ENCODE data around the gene PDXK.
A peak's percentile ranks its signal among the peaks of the same experiment; 100 is the strongest.

PDXK gene

GRCh38 chr21:43723648-43724047, 4.7 kb downstream of the PDXK start:
- DNase-seq (ENCODE audit: low read depth): no peak
- no peak for TF ChIP-seq CTCF (IDR thresholded peaks at IDR 0.05; ENCODE audit: control insufficient read depth, extremely low read depth, insufficient read depth)
- H3K4me3 ChIP-seq (ENCODE audit: low read depth, low read length): no peak overlapping the region

- H3K4me3 ChIP-seq (ENCODE audit: low read depth, low read length): peak overlapping the region; percentile 21; the same call in 1 of the 2 replicates
- DNase-seq (ENCODE audit: low read depth): no peak
- no peak for TF ChIP-seq CTCF (IDR thresholded peaks at IDR 0.05; ENCODE audit: control insufficient read depth, extremely low read depth, insufficient read depth)
Observed at GRCh38 chr21:43726686-43727518, 8.0 kb downstream of the PDXK start.

DNA sequence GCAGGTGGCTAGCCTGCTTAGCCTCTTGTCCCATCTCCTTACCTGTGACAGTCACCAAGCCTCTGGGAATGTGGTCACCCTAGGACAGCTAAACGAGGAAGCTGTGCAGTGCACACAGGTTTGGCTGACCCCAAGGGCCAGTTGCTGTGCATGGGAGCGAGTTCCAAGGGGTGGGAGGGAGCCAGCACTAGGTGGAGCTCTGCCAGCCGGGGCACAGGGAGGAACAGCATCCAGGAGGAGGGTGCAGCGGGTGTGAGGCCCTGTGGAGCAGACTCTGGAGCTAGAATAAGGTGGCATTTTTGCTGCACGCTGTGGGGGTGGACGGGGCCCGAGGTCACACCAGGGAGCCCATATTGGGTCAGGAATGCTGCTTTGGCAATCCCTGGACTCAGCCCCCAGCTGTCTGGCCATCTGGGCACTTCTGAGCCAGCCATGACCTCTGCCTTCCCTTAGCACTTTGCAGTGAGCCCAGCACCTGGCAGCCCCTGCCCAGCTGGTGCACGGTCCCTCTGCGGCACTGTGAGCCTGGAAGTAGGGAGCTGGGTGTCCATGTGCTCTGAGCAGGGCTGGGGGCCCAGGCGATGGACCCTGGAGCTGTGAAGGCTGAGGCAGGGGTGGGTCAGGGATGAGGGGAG, 8.7 kb downstream of the PDXK start:
- 0 out of 2 replicates have a peak, but pooled peaks have one; percentile 20 for TF ChIP-seq CTCF (IDR thresholded peaks at IDR 0.05; ENCODE audit: control insufficient read depth, extremely low read depth, insufficient read depth)
- peak; percentile 63 for DNase-seq (ENCODE audit: low read depth)
- peak overlapping the region; percentile 58 for H3K4me3 ChIP-seq (ENCODE audit: low read depth, low read length)

- no peak for TF ChIP-seq CTCF (IDR thresholded peaks at IDR 0.05; ENCODE audit: control insufficient read depth, extremely low read depth, insufficient read depth)
- DNase-seq (ENCODE audit: low read depth): no peak
- peak overlapping the region; percentile 58 for H3K4me3 ChIP-seq (ENCODE audit: low read depth, low read length)
Observed at GRCh38 chr21:43728154-43728466, 9.2 kb downstream of the PDXK start.

DNA sequence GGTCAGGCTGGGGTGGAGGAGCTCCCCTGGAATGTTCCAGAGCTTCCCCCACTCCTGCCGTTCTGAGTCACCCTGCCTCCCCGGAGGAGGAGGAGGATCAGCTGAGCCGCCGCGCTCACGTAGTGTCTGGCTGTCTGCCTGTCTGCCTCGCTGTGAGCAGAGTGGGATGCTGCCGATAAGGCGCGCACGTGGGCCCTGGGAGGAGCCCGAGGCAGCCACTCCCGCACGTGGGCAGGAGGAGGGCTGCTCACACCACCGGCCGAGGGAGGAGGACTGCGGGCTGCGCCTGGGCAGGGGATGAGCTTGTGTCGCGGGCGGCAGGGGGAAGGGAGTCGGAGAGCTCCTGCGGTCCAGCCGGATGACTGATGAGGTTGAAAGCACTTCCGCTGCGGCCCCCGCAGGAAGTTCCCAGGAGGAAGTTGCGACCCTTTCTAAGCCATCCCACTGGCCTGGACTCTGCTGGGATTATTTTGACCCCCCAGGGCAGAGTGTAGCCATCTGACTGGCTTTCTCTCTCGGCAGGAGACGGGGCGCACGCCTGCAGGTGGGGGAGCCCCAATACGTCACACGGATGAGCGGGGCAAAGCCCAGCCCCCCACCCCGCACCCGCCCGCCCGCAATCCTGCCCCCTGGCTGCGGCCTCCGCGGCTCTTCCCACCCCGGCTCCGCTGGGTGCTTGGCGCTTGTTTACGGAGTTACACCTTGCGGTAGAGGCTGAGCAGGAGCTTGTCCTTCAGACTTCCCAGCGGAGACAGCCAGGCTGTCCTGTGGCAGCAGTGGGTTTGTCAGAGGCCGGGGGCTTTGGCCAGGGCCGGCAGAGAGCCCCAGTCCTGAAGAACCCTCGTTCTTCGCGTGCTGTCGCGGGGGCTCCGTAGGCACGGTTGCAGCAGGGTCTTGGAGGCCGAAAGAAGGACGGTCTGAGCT, 9.8 kb downstream of the PDXK start:
- TF ChIP-seq CTCF (IDR thresholded peaks at IDR 0.05; ENCODE audit: control insufficient read depth, extremely low read depth, insufficient read depth): peak; percentile 17; the same call in 1 of the 2 replicates
- H3K4me3 ChIP-seq (ENCODE audit: low read depth, low read length): peak overlapping the region; percentile 58
- peak; percentile 92 for DNase-seq (ENCODE audit: low read depth)

DNA sequence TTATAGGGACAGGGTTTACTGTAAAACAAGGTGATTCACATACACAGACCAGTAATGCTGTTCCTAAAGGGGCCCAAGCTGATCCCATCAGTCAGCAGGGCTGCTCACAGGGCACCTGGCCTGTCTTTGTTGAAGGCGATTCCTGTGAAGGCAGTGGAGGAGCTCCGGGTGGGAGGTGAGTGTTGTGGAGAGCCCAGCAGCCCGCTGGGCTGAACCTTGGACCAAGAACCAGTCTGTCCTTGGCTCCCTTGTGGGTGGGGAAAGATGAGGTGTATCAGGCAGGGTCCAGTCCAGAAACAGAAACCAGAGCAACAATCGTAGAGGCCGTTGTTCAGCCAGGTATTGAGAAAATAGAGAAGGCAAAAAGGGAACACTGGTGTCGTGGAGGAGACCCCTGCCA, 12.5 kb downstream of the PDXK start:
- H3K4me3 ChIP-seq (ENCODE audit: low read depth, low read length): no peak overlapping the region

More for the DNA sequence above, 12.5 kb downstream of the PDXK start:
- TF ChIP-seq CTCF (IDR thresholded peaks at IDR 0.05; ENCODE audit: control insufficient read depth, extremely low read depth, insufficient read depth): no peak
- DNase-seq (ENCODE audit: low read depth): no peak
